ENCODE data around the gene AMBN. TPM values are rescaled to one million over a fixed set of nuclear protein-coding genes. Genes with fewer than 3 reads are reported as not detected.

AMBN gene, protein sequence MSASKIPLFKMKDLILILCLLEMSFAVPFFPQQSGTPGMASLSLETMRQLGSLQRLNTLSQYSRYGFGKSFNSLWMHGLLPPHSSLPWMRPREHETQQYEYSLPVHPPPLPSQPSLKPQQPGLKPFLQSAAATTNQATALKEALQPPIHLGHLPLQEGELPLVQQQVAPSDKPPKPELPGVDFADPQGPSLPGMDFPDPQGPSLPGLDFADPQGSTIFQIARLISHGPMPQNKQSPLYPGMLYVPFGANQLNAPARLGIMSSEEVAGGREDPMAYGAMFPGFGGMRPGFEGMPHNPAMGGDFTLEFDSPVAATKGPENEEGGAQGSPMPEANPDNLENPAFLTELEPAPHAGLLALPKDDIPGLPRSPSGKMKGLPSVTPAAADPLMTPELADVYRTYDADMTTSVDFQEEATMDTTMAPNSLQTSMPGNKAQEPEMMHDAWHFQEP
- total RNA-seq: not detected in 2 replicates

DNA sequence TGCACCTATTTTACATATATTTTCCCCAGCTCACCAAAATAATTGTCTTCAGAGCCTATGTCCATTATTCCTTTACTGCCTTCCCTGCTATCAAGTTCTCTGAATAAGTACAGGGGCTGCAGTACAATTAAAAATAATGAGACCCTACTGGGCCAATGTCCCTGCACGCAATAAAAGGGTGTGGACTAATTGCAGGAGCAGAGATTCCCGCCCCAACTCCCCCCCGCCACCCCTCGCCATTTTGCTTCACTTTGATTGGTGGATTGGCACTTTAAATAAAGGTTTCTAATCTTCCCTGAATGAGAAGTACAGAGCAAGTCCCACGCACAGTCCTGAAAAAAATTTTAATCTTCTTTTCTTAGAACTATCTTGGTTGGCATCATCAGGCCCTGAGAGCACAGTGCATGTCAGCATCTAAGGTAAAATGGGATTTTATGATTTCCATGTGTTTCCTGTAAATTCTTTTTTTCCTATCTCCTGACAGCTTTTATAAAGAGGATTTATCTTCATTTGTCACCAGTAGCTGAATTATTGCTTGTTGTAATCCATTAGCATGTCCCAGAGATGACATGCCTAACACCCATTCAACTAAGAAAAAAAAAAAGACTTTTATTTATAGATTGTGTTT, at the start of gene AMBN:
Gene AMBN (plus strand): TSS at position 302 of the 628 bp plus-strand sequence. CDS start 103 bp downstream, at position 405.

DNA sequence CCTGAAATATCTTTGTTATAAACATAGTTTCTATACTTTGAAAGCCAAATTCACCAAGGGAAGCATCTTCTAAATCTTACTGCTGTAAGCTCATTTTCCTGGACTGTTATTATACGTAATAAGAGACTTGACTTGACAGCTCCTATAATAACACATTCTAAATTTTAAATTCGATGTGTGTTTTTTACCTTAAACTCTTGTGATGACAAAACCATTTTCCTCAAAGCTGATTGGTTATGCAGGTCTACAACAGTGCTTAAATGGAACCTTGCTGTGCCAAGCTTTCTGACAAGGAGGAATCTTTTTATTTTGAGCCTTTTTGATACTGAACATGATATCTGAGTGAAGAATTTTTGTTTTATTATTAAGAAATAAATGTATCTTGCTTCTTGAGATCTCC, 36.4 kb downstream of the AMBN start, which contains the start of gene ENAM:
Gene ENAM (plus strand): TSS at position 301 of the 400 bp plus-strand sequence. CDS start 757 bp downstream, outside the sequence.

Other genes with a start within 250 kb of the AMBN start
- not detected in 2 replicates for gene SMR3A, start 231.5 kb upstream of the AMBN start, total RNA-seq
- not detected in 2 replicates for gene SMR3B, start 209.1 kb upstream of the AMBN start, total RNA-seq
- gene OPRPN, start 194.3 kb upstream of the AMBN start, total RNA-seq: not detected in 2 replicates
- gene MUC7, start 120.1 kb upstream of the AMBN start, total RNA-seq: not detected in 2 replicates
- gene AMTN, start 73.7 kb upstream of the AMBN start, total RNA-seq: not detected in 2 replicates
- gene ENAM, start 36.5 kb downstream of the AMBN start, total RNA-seq: not detected in 2 replicates
- 1.7 and 6.7 TPM in 2 replicates for gene JCHAIN, start 74.3 kb downstream of the AMBN start, total RNA-seq
- gene UTP3, start 96.3 kb downstream of the AMBN start, total RNA-seq: 15.4 and 22.6 TPM in 2 replicates
- gene RUFY3, start 129.7 kb downstream of the AMBN start, total RNA-seq: 71.4 and 86.5 TPM in 2 replicates
- gene GRSF1, start 247.6 kb downstream of the AMBN start, total RNA-seq: 68.6 and 78.3 TPM in 2 replicates

Data from smooth muscle cell of bladder (primary cell).